Prostate gland (tissue), 2 donors: ENCODE results near the gene ZC2HC1B. TPM values are rescaled to one million over a fixed set of nuclear protein-coding genes. Genes with fewer than 3 reads are reported as not detected.
A peak's percentile ranks its signal among the peaks of the same experiment; 100 is the strongest.

Experiments
- DNase-seq: peaks from one replicate; pipeline ENCODE4 v3.0.0-alpha.2; 2019; ENCODE audit warnings: low spot score
- H3K27ac ChIP-seq, 2 donors: fragments of 200-600 bp; sonication (generic); 2 replicates each; pipeline ENCODE4 v1.5.1; 2017 to 2019
- H3K27me3 ChIP-seq: fragments of 200-600 bp; sonication (generic); replicated peaks from 2 replicates; pipeline ENCODE4 v1.5.1; 2019; ENCODE audit not compliant: insufficient read depth
- H3K36me3 ChIP-seq, 2 donors: fragments of 200-600 bp; sonication (generic); 1 replicate in 1 of 2; 2 replicates in 1 of 2; pipeline versions ENCODE4 v1.5.1 to v1.8.1; 2017 to 2019
- H3K4me1 ChIP-seq: fragments of 200-600 bp; sonication (generic); replicated peaks from 2 replicates; pipeline ENCODE4 v1.5.1; 2019
- H3K4me3 ChIP-seq, 2 donors: fragments of 200-600 bp; sonication (generic); 2 replicates each; pipeline ENCODE4 v1.5.1; 2017 to 2019
- H3K9me3 ChIP-seq: fragments of 200-600 bp; sonication (generic); 2 replicates; pipeline ENCODE4 v1.5.1; 2017
- POLR2A ChIP-seq: fragments of 450-650 bp; IDR thresholded peaks from one replicate; pipeline ENCODE4 v1.6.1; 2016; ENCODE audit warnings: antibody characterized with exemption, mild to moderate bottlenecking
- POLR2AphosphoS5 ChIP-seq: sonication (generic); formaldehyde crosslinking; IDR thresholded peaks from one replicate; pipeline ENCODE4 v1.6.1; 2017; ENCODE audit warnings: antibody characterized with exemption
- whole genome bisulfite sequencing: methylation state at CpG from one replicate; pipeline ENCODE4 v1.1.5; 2018; 5-methylcytosine and 5-hydroxymethylcytosine counted together
- intact Hi-C: fragments of 100-400 bp; cut with DNase I; formaldehyde crosslinking; loops from one replicate; pipeline ENCODE4 v1.14.2; 2022
- total RNA-seq, 2 donors: library from RNA; depleted of rRNA; stranded (reverse); fragments of >200 nt; gene quantifications; one replicate each; pipeline ENCODE4 v1.1.0, GENCODE V29; 2016
- TF ChIP-seq, protein P1 (sequence below), 4 experiments: fragments of 200-600 bp in 2 of 4; fragments of 450-650 bp in 2 of 4; sonication (generic) in 2 of 4; IDR thresholded peaks; 1 replicate in 3 of 4; 2 replicates in 1 of 4; pipeline ENCODE4 v1.5.1; 2016 to 2019; ENCODE audit warnings: antibody characterized with exemption in 4 of 4, mild to moderate bottlenecking in 2 of 4, moderate library complexity in 2 of 4

The ZC2HC1B gene
- total RNA-seq, 2 donors from 2014 or later, result 2.0 TPM; not detected in 1

DNA sequence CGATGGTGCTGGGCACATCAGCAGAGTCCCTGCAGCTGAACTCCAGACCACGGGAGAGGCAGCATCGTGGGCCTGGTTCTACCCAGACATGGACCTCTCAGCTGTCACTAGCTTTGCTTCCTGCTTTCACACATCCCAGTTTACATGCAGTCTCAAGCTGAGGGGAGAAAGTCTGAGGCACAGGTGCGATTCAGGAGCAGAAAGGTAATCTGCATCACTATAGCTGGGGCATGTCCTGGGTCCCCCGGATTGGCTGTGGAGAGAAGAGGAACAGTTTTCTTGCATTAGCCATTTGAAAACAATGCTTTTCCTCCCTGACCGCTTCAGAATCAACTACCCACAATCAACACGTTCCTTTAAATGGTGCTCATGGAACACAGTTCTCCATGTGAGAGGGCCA lies 83.9 kb downstream of the ZC2HC1B start:
- Histone ChIP-seq H3K27ac (no peak overlapping the region), H3K9me3 (no peaks in the 10 kb centered on the region), H3K4me1 (no peaks in the 10 kb centered on the region), H3K36me3 (no peaks in the 10 kb centered on the region), H3K27me3 (no peaks in the 10 kb centered on the region), H3K4me3 (no peak overlapping the region)
- DNase-seq, result no peak
- TF ChIP-seq POLR2A (no peak), POLR2AphosphoS5 (no peak)
- TF ChIP-seq, protein P1, sequence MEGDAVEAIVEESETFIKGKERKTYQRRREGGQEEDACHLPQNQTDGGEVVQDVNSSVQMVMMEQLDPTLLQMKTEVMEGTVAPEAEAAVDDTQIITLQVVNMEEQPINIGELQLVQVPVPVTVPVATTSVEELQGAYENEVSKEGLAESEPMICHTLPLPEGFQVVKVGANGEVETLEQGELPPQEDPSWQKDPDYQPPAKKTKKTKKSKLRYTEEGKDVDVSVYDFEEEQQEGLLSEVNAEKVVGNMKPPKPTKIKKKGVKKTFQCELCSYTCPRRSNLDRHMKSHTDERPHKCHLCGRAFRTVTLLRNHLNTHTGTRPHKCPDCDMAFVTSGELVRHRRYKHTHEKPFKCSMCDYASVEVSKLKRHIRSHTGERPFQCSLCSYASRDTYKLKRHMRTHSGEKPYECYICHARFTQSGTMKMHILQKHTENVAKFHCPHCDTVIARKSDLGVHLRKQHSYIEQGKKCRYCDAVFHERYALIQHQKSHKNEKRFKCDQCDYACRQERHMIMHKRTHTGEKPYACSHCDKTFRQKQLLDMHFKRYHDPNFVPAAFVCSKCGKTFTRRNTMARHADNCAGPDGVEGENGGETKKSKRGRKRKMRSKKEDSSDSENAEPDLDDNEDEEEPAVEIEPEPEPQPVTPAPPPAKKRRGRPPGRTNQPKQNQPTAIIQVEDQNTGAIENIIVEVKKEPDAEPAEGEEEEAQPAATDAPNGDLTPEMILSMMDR (IDR thresholded peaks at IDR 0.05), result no peak
- 96% methylated on average over 7 of the region's 7 CpGs for WGBS
- intact Hi-C loops, result no loop called here

DNA sequence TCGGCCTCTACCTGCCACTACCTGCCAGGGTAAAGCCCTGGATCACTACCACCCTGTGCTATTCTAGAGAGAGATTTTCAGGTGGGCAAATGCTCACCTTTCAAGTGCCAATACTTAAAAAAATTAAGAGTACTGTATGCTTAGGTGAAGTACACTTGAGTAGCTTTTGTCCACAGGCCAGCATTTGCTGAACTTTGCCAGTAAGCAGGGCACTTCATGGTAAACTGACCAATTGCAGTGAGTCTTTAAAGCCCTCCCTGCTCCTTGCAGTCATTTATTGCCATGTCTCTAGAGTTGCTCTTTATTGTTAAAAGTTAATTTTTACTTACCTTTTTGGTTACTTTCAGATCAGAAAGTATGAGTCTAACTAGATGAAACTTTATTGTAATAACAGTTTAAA lies 85.3 kb downstream of the ZC2HC1B start:
- intact Hi-C loops, result no loop called here
- no peak for DNase-seq
- H3K4me1 ChIP-seq, result no peaks in the 10 kb centered on the region

DNA sequence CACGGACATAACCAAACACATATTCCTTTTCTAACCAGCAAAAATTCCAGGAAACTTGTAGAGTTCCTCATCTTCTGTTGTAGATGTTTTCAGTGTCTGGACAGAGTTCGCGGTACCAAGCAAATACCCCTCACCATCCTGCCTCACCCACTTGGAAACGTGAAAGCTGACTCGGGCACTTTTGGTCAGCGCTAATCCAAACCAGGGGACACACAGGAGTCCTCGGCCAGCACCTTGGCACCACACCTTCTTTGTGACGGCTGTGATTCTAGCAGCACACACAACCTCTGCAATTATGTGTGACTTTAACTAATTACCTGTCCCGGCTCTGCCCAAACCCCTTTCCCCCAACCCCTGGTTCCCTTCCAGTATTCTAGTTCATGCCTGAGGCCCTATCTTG lies 85.7 kb downstream of the ZC2HC1B start:
- no peaks in the 10 kb centered on the region for H3K4me1 ChIP-seq
- TF ChIP-seq, protein P1 (IDR thresholded peaks at IDR 0.05), result no peak
- TF ChIP-seq POLR2AphosphoS5, result no peak
- no peak for TF ChIP-seq POLR2A
- whole genome bisulfite sequencing, result 74% methylated on average over 9 of the region's 9 CpGs
- intact Hi-C loops, result no loop called here
- DNase-seq, result no peak
- H3K27me3 ChIP-seq, result no peaks in the 10 kb centered on the region
- no peak overlapping the region for H3K27ac ChIP-seq
- no peaks in the 10 kb centered on the region for H3K36me3 ChIP-seq
- no peak overlapping the region for H3K4me3 ChIP-seq
- no peaks in the 10 kb centered on the region for H3K9me3 ChIP-seq

More for the DNA sequence above, 85.3 kb downstream of the ZC2HC1B start:
- TF ChIP-seq, protein P1 (IDR thresholded peaks at IDR 0.05), result no peak
- TF ChIP-seq POLR2A (no peak), POLR2AphosphoS5 (no peak)
- no peaks in the 10 kb centered on the region for H3K36me3 ChIP-seq
- H3K27me3 ChIP-seq, result no peaks in the 10 kb centered on the region
- H3K27ac ChIP-seq, result no peak overlapping the region
- H3K9me3 ChIP-seq, result no peaks in the 10 kb centered on the region
- 89% methylated on average over 1 of the region's 1 CpG for WGBS
- H3K4me3 ChIP-seq, result no peak overlapping the region

DNA sequence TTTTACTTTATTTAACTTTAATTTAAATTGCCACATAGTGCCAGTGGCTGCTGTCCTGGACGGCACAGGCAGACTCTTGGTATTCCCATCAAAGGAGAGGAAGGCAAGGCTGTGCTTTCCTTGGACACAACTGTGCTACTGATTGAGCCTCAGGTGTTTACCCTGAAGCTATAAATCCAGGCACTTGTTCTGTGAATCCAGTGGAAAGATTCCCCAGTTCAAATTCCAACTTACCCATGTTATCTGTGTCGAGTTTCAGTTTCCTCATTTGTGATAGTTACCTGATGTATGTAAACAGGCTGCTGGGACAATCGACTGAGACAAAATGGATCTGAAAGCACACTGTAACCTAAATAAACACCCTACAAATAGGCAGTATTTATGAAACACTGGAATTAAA lies 86.6 kb downstream of the ZC2HC1B start:
- Histone ChIP-seq H3K9me3 (no peaks in the 10 kb centered on the region), H3K4me3 (no peak overlapping the region), H3K4me1 (no peaks in the 10 kb centered on the region), H3K27me3 (no peaks in the 10 kb centered on the region), H3K36me3 (no peaks in the 10 kb centered on the region), H3K27ac (no peak overlapping the region)
- WGBS, result 47% methylated on average over 3 of the region's 3 CpGs
- TF ChIP-seq, protein P1 (IDR thresholded peaks at IDR 0.05), result no peak
- peak; percentile 43 for TF ChIP-seq POLR2AphosphoS5
- intact Hi-C loops, result no loop called here
- DNase-seq, result peak; percentile 12

DNA sequence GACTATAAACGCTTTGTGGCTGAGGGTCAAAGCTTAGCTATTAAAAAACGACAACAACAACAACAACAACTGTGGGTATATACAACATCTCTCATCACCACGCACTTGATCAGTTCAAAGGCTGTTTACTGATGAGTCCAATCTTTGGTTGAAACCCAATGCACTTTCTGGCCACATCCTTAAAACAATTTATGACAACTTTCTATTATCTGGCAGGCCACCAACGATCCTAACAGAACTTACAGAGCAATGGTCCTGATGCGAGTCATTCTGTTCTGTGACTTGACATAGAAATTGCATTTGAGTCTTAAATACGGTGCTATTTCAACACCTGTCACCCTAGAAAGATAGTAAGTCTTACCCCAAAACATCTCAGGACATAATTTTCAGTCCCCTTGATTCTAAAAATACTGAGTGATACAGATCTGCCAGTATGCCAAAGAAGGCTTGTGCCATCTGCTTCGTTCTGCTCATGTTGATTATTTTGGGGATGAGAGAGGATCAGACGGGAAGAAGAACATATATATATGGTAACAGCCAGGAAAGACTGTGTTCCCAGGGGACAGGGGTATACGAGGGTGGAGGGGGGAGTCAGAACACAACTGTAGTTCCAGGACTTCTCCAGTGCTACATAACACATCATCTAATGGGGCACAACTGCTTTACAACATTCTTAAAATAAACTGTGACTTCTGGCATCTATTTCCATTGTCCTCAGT lies 87.9 kb downstream of the ZC2HC1B start:
- TF ChIP-seq, protein P1 (IDR thresholded peaks at IDR 0.05), result no peak
- TF ChIP-seq POLR2AphosphoS5 (no peak), POLR2A (no peak)
- Histone ChIP-seq H3K4me1 (no peaks in the 10 kb centered on the region), H3K27ac (no peak overlapping the region), H3K4me3 (no peak overlapping the region), H3K36me3 (no peaks in the 10 kb centered on the region), H3K9me3 (no peaks in the 10 kb centered on the region), H3K27me3 (no peaks in the 10 kb centered on the region)
- intact Hi-C loops, result no loop called here
- no peak for DNase-seq
- 85% methylated on average over 9 of the region's 9 CpGs for WGBS
